GM12872 (cell line): ENCODE results near the gene SAG.

ENCODE experiments used
- CTCF ChIP-seq: IDR thresholded peaks from 3 replicates; pipeline ENCODE4 v1.5.1; 2011; ENCODE audit warnings: low read depth, mild to moderate bottlenecking, low read length, moderate library complexity; ENCODE audit not compliant: insufficient read depth

The SAG gene

GRCh38 chr2:233289648-233290047 lies 18.0 kb upstream of the SAG start:
- TF ChIP-seq CTCF = no peak

GRCh38 chr2:233290051-233290845 lies 17.4 kb upstream of the SAG start:
- TF ChIP-seq CTCF = no peak

- no peak for TF ChIP-seq CTCF
Observed at GRCh38 chr2:233295891-233296290, 11.7 kb upstream of the SAG start.

- TF ChIP-seq CTCF = no peak
Observed at GRCh38 chr2:233297076-233297475, 10.5 kb upstream of the SAG start.

GRCh38 chr2:233300401-233300800 lies 7.2 kb upstream of the SAG start:
- TF ChIP-seq CTCF = no peak

- no peak for TF ChIP-seq CTCF
Observed at GRCh38 chr2:233301248-233301647, 6.4 kb upstream of the SAG start.

GRCh38 chr2:233301811-233302210 lies 5.8 kb upstream of the SAG start:
- no peak for TF ChIP-seq CTCF
